HCT116 (cell line): Measurements from ENCODE around the gene MLYCD. TPM values are rescaled to one million over a fixed set of nuclear protein-coding genes. Genes with fewer than 3 reads are reported as not detected.

ENCODE experiments used
- ATAC-seq: fragments of 200-7000 bp; cut with Tn5 transposase; 2 replicates; pipeline ENCODE4 v1.9.1; 2020; ENCODE audit warnings: mild to moderate bottlenecking, moderate library complexity
- BruUV-seq: library from RNA; stranded (reverse); fragments of 400-500 nt; replicated peaks from 2 replicates; lab custom pipeline; 2021; lab: Mats Ljungman, UMichigan
- CTCF ChIA-PET: fragments of 300-600 bp; sonication (Branson Sonifier 250); formaldehyde crosslinking; loops from one replicate; lab custom pipeline; 2021; ENCODE audit warnings: antibody characterized with exemption; lab: Charles Lee
- POLR2A ChIA-PET: fragments of 300-600, 350-600 bp; sonication (Branson Sonifier 250); formaldehyde crosslinking; loops from one replicate; lab custom pipeline; 2021; ENCODE audit warnings: antibody characterized with exemption; lab: Charles Lee
- RAD21 ChIA-PET, 2 experiments: fragments of 300-600 bp; sonication (Branson Sonifier 250); formaldehyde crosslinking; loops; one replicate each; lab custom pipeline; 2023; ENCODE audit warnings: low total read pairs in 2 of 2; ENCODE audit not compliant: uncharacterized antibody in 2 of 2, unreplicated experiment in 2 of 2, low non-redundant PET in 1 of 2; lab: Charles Lee
- DNase-seq: peaks from one replicate; pipeline ENCODE4 v3.0.0-alpha.2; 2010; ENCODE audit warnings: low read depth, low spot score
- H2AFZ ChIP-seq: fragments of 200-600 bp; shearing (Covaris generic), sonication (generic); 2 replicates; pipeline ENCODE4 v1.6.1; 2017; ENCODE audit warnings: low read depth, mixed run types, mixed read lengths, antibody characterized with exemption, low read length; ENCODE audit not compliant: poor library complexity, severe bottlenecking
- H3K27ac ChIP-seq: 2 replicates; pipeline ENCODE4 v1.5.1; 2012; ENCODE audit warnings: low read depth, low read length
- H3K27me3 ChIP-seq: fragments of 200-600 bp; sonication (generic); 2 replicates; pipeline ENCODE4 v1.6.1; 2016; ENCODE audit warnings: mixed run types, low read length, mixed read lengths; ENCODE audit not compliant: insufficient read depth
- H3K36me3 ChIP-seq, 2 experiments: fragments of 200-500 bp in 1 of 2; fragments of 200-600 bp in 1 of 2; sonication (Bioruptor generic) in 1 of 2; sonication (generic) in 1 of 2; 2 replicates each; pipeline versions ENCODE4 v1.5.1 to v1.6.1; 2014 to 2016; ENCODE audit warnings: low read length in 2 of 2, inconsistent platforms in 1 of 2, mixed read lengths in 1 of 2, mixed run types in 1 of 2; ENCODE audit not compliant: insufficient read depth in 2 of 2, control insufficient read depth in 1 of 2
- H3K4me1 ChIP-seq, 2 experiments: fragments of 200-600 bp in 1 of 2; sonication (generic) in 1 of 2; 2 replicates each; pipeline versions ENCODE4 v1.5.1 to v1.6.1; 2012 to 2017; ENCODE audit warnings: low read length in 2 of 2, inconsistent platforms in 1 of 2, mild to moderate bottlenecking in 1 of 2, mixed read lengths in 1 of 2, mixed run types in 1 of 2, moderate library complexity in 1 of 2; ENCODE audit not compliant: insufficient read depth in 2 of 2, control insufficient read depth in 1 of 2
- H3K4me2 ChIP-seq: fragments of 200-600 bp; sonication (generic); 2 replicates; pipeline ENCODE4 v1.6.1; 2017; ENCODE audit warnings: mixed run types, low read length, mixed read lengths
- H3K4me3 ChIP-seq, 2 experiments: fragments of 200-600 bp in 1 of 2; sonication (generic) in 1 of 2; replicated peaks in 1 of 2; 2 replicates each; pipeline ENCODE4 v1.5.1; 2011 to 2016; ENCODE audit warnings: low read length in 2 of 2, control low read depth in 1 of 2, low read depth in 1 of 2, mild to moderate bottlenecking in 1 of 2, mixed read lengths in 1 of 2, mixed run types in 1 of 2
- H3K79me2 ChIP-seq: fragments of 200-600 bp; sonication (generic); 2 replicates; pipeline ENCODE4 v1.6.1; 2017; ENCODE audit warnings: mild to moderate bottlenecking, mixed run types, low read length, moderate library complexity, mixed read lengths; ENCODE audit not compliant: insufficient read depth
- H3K9ac ChIP-seq: fragments of 200-600 bp; sonication (generic); 2 replicates; pipeline ENCODE4 v1.6.1; 2016; ENCODE audit warnings: low read length, mixed read lengths
- H3K9me2 ChIP-seq: fragments of 200-600 bp; sonication (generic), shearing (Covaris generic); 2 replicates; pipeline ENCODE4 v1.6.1; 2017; ENCODE audit warnings: mixed run types, mild to moderate bottlenecking, moderate library complexity; ENCODE audit not compliant: insufficient read depth
- H3K9me3 ChIP-seq, 2 experiments: fragments of 200-500 bp in 1 of 2; fragments of 200-600 bp in 1 of 2; sonication (Bioruptor generic) in 1 of 2; sonication (generic) in 1 of 2; 2 replicates each; pipeline ENCODE4 v1.6.1; 2014 to 2017; ENCODE audit warnings: low read length in 2 of 2, mixed read lengths in 2 of 2, inconsistent platforms in 1 of 2, low read depth in 1 of 2, mild to moderate bottlenecking in 1 of 2, mixed run types in 1 of 2, moderate library complexity in 1 of 2; ENCODE audit not compliant: control insufficient read depth in 1 of 2, insufficient read depth in 1 of 2
- H4K20me1 ChIP-seq: fragments of 200-600 bp; sonication (generic), shearing (Covaris generic); 2 replicates; pipeline ENCODE4 v1.6.1; 2017; ENCODE audit warnings: mixed run types, mild to moderate bottlenecking, moderate library complexity; ENCODE audit not compliant: insufficient read depth
- CBX3 ChIP-seq: IDR thresholded peaks from 2 replicates; pipeline ENCODE4 v1.6.1; 2012; ENCODE audit warnings: low read depth
- CEBPB ChIP-seq: IDR thresholded peaks from 2 replicates; pipeline ENCODE4 v1.6.1; 2012; ENCODE audit warnings: low read depth
- EGR1 ChIP-seq: IDR thresholded peaks from 2 replicates; pipeline ENCODE4 v1.6.1; 2012; ENCODE audit warnings: low read depth
- EZH2 ChIP-seq: fragments of 200-600 bp; sonication (generic); IDR thresholded peaks from 2 replicates; pipeline ENCODE4 v1.6.1; 2017; ENCODE audit warnings: antibody characterized with exemption, mixed run types
- EZH2phosphoT487 ChIP-seq: fragments of 200-600 bp; IDR thresholded peaks from 2 replicates; pipeline ENCODE4 v1.6.1; 2018; ENCODE audit warnings: antibody characterized with exemption, borderline replicate concordance
- FOSL1 ChIP-seq: IDR thresholded peaks from 2 replicates; pipeline ENCODE4 v1.6.1; 2012; ENCODE audit warnings: low read depth
- POLR2A ChIP-seq: IDR thresholded peaks from 2 replicates; pipeline ENCODE4 v1.7.0; 2011; ENCODE audit warnings: borderline replicate concordance; ENCODE audit not compliant: insufficient read depth, insufficient read length; ENCODE audit errors: extremely low read depth
- POLR2AphosphoS5 ChIP-seq: IDR thresholded peaks from 2 replicates; pipeline ENCODE4 v1.6.1; 2011; ENCODE audit warnings: mild to moderate bottlenecking, low read depth, low read length, moderate library complexity
- RAD21 ChIP-seq: IDR thresholded peaks from 2 replicates; pipeline ENCODE4 v1.6.1; 2012; ENCODE audit warnings: low read depth, mild to moderate bottlenecking
- SIN3A ChIP-seq: IDR thresholded peaks from 2 replicates; pipeline ENCODE4 v1.6.1; 2012; ENCODE audit warnings: low read depth
- SP1 ChIP-seq: IDR thresholded peaks from 2 replicates; pipeline ENCODE4 v1.6.1; 2012; ENCODE audit warnings: low read depth
- SRF ChIP-seq: IDR thresholded peaks from 2 replicates; pipeline ENCODE4 v1.6.1; 2012; ENCODE audit warnings: low read depth
- ZFX ChIP-seq: fragments of 450-650 bp; IDR thresholded peaks from 2 replicates; pipeline ENCODE4 v1.6.1; 2017
- intact Hi-C: fragments of 100-400 bp; cut with micrococcal nuclease; formaldehyde crosslinking; loops from 2 replicates; pipeline ENCODE4 v1.10.0; 2022
- total RNA-seq: library from RNA; stranded (reverse); gene quantifications from one replicate; pipeline ENCODE4 v1.2.1, GENCODE V29; 2021; ENCODE audit not compliant: unreplicated experiment
- TF ChIP-seq, protein P1 (sequence below), 3 experiments: fragments of 200-600 bp in 1 of 3; sonication (generic) in 1 of 3; IDR thresholded peaks in 2 of 3; conservative IDR thresholded peaks in 1 of 3; 2 replicates each; pipeline ENCODE4 v1.5.1; 2012 to 2017; ENCODE audit warnings: low read depth in 2 of 3, low read length in 2 of 3, antibody characterized with exemption in 1 of 3, borderline replicate concordance in 1 of 3, control low read depth in 1 of 3, mild to moderate bottlenecking in 1 of 3, mixed read lengths in 1 of 3, mixed run types in 1 of 3, moderate library complexity in 1 of 3; ENCODE audit not compliant: insufficient read depth in 1 of 3
- TF ChIP-seq, protein P2 (sequence below): IDR thresholded peaks from 2 replicates; pipeline ENCODE4 v1.6.1; 2012
- TF ChIP-seq, protein P3 (sequence below): IDR thresholded peaks from 2 replicates; pipeline ENCODE4 v1.6.1; 2012

The MLYCD gene
- total RNA-seq, 1 experiment from 2014 or later = 3.9 TPM

DNA sequence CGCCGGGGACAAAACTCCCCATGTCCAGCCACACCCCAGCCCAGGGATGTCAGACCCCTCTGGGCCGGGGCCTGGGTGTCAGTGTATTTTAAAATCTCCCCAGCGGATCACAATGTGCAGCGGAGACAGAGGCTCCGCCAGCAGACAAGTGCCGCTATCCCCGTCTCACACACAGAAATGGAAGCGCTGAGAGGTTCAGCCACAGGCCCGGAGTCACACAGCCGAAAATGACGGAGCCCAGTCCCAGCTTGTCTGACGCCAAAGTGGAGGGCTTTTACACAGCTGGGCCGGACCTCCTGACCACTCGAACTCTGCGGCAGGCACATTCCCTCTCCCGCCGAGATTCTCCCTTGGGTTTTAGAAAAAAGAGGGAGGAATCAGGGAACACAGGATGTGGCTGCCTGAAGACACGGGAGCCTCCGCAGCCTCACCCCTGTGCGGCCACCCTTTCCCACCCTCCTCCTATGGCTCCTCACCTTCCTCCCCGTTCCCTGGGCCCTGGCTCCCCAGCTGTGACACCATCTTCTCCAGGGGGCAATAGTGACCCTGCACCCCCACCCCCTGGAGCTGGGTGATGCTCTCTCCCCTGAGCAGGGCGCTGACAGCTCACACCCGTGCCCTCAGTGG, 47.4 kb downstream of the MLYCD start:
- Histone ChIP-seq H3K9me2 (no peaks in the 10 kb centered on the region), H2AFZ (no peak overlapping the region), H4K20me1 (no peaks in the 10 kb centered on the region), H3K9me3 (no peaks in the 10 kb centered on the region), H3K9ac (no peak overlapping the region), H3K27me3 (no peaks in the 10 kb centered on the region), H3K36me3 (no peaks in the 10 kb centered on the region), H3K4me2 (no peak overlapping the region), H3K79me2 (no peaks in the 10 kb centered on the region), H3K4me3 (no peak overlapping the region), H3K27ac (no peak overlapping the region), H3K4me1 (no peaks in the 10 kb centered on the region)
- ChIA-PET CTCF (interaction anchor here (1.4 kb wide), 1 partner anchor 19 kb away, joined by 5 read pairs; no protein-coding TSS in a partner anchor), POLR2A (no interaction called here), RAD21 (no interaction called here)
- ATAC-seq (no peak), DNase-seq (no peak)
- TF ChIP-seq SRF (no peak), POLR2AphosphoS5 (no peak), CEBPB (no peak), EZH2phosphoT487 (no peak), CBX3 (no peak), EGR1 (no peak), RAD21 (no peak), ZFX (no peak), EZH2 (no peak), SP1 (no peak), POLR2A (no peak), FOSL1 (no peak), SIN3A (no peak)
- TF ChIP-seq, protein P1, sequence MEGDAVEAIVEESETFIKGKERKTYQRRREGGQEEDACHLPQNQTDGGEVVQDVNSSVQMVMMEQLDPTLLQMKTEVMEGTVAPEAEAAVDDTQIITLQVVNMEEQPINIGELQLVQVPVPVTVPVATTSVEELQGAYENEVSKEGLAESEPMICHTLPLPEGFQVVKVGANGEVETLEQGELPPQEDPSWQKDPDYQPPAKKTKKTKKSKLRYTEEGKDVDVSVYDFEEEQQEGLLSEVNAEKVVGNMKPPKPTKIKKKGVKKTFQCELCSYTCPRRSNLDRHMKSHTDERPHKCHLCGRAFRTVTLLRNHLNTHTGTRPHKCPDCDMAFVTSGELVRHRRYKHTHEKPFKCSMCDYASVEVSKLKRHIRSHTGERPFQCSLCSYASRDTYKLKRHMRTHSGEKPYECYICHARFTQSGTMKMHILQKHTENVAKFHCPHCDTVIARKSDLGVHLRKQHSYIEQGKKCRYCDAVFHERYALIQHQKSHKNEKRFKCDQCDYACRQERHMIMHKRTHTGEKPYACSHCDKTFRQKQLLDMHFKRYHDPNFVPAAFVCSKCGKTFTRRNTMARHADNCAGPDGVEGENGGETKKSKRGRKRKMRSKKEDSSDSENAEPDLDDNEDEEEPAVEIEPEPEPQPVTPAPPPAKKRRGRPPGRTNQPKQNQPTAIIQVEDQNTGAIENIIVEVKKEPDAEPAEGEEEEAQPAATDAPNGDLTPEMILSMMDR (IDR thresholded peaks at IDR 0.05 in 2 of 3, conservative IDR thresholded peaks at IDR 0.05 in 1 of 3; ENCODE audit: borderline replicate concordance in 1 of 3, insufficient read depth in 1 of 3, low read depth in 2 of 3, low read length in 2 of 3) = no peak
- TF ChIP-seq, protein P2, sequence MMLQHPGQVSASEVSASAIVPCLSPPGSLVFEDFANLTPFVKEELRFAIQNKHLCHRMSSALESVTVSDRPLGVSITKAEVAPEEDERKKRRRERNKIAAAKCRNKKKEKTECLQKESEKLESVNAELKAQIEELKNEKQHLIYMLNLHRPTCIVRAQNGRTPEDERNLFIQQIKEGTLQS = no peak
- TF ChIP-seq, protein P3, sequence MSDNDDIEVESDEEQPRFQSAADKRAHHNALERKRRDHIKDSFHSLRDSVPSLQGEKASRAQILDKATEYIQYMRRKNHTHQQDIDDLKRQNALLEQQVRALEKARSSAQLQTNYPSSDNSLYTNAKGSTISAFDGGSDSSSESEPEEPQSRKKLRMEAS = no peak
- intact Hi-C loops = no loop called here
- no TSS peak for BruUV-seq
